ENCODE data around the gene GGT1.
"Not testable (repeated sequence)": the region's sequence is repeated elsewhere in the genome, so short reads cannot be mapped to it uniquely, and the experiment has no call there.

GGT1 gene

DNA sequence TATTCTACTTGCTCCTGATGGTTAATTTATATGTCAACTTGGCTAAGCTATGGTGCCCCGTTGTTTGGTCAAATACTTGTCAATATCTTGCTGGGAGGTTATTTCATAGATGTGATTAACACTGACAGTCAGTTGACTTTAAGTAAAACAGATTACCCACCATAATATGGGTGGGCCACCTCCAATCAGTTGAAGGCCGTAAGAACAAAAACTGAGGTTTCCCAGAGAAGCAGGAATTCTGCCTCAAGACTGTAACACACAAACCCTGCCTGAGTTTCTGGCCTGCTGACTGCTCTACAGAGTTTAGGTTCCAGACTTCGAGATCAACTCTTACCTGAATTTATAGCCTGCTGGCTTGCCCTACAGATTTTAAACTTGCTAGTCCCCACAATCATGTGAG, 33.5 kb downstream of the GGT1 start:
- not testable (repeated sequence) for H3K9me3 Mint-ChIP-seq, H3K27me3 Mint-ChIP-seq, H3K36me3 Mint-ChIP-seq, H3K4me3 Mint-ChIP-seq, H3K27ac Mint-ChIP-seq
- H3K4me1 Mint-ChIP-seq = peaks cover 24% of the 10 kb centered on the region

DNA sequence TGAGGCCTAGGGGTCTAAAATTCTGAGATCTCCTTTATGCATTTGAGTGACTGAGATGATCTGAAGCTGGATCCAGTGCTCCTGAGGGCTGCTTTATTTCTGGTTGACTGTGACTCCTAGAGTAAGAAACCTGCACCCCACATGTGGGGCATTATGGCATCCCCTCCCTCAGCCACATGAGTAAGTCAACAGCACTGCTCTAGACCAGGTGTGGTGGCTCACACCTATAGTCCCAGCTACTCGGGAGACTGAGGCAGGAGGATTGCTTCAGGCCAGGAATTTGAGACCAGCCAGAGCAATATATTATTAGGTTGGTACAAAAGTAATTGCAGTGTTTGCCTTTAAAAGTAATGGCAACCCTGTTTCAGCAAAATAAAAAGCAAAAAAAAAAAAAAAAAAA, 39.3 kb downstream of the GGT1 start:
- H3K4me1 Mint-ChIP-seq, H3K27me3 Mint-ChIP-seq, H3K4me3 Mint-ChIP-seq, H3K27ac Mint-ChIP-seq, H3K36me3 Mint-ChIP-seq, H3K9me3 Mint-ChIP-seq: not testable (repeated sequence)

DNA sequence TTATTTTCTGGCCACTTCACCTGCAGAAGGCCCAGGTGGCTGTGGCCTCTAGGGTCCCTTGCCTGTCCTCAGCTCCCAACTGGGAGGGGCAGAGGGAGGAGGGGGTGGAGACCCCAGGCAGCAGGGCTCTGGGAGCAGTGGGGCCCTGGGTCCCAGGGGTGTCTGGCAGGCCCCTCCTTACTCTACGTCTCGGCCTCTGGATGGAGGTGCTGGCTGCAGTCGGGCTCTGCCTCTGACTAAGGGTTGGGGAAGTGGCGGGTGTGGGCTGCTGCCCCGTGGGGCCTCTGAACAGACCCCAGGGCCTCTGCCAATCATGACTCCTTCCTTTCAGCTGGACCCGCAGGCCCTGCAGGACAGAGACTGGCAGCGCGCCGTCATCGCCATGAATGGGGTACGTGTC, 41.4 kb downstream of the GGT1 start:
- not testable (repeated sequence) for H3K9me3 Mint-ChIP-seq, H3K27me3 Mint-ChIP-seq, H3K36me3 Mint-ChIP-seq, H3K4me3 Mint-ChIP-seq, H3K4me1 Mint-ChIP-seq, H3K27ac Mint-ChIP-seq

DNA sequence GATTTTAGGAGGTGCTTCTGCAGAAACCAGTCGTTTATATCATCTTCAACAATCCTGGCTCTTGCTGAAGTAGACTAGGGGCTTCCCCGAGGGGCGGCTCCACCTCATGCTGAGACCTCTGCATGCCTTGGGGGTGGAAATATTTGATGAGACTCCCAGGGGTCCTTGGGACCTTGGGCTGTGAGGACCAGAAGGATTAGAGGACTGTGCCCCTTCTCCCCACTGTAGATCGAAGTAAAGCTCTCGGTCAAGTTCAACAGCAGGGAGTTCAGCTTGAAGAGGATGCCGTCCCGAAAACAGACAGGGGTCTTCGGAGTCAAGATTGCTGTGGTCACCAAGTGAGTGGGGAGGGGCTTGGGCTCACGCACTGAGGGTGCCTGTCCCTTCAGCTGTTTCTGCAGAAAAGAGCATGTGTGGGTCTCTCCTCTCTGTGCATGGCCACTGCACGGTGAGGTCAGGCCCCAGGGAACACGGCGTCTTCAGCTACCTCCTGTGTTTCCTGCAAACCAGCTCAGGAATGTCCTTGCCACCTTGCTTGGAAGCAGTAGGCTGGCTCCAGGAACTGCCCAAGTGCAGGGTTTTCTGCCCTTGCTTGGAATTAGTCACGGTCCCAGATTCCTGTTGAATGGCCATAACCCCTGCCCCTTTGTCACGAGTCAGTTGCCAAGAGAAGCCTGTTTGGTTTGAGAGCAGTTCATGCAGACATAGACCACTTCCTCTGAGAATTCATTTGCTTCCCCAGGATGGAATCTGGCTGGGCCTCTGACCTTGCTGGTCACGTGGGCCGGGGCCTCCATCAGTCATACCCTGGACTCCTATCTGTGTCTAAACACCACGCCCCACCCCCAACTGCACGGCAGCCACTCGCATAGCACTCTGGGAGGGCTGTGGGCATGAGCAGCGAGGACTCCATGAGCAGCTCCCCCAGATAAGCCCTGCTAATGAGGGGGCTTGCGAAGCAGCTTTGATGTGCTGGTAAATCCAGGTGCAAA, 42.7 kb downstream of the GGT1 start:
- not testable (repeated sequence) for H3K9me3 Mint-ChIP-seq, H3K27ac Mint-ChIP-seq, H3K27me3 Mint-ChIP-seq, H3K36me3 Mint-ChIP-seq, H3K4me3 Mint-ChIP-seq, H3K4me1 Mint-ChIP-seq

DNA sequence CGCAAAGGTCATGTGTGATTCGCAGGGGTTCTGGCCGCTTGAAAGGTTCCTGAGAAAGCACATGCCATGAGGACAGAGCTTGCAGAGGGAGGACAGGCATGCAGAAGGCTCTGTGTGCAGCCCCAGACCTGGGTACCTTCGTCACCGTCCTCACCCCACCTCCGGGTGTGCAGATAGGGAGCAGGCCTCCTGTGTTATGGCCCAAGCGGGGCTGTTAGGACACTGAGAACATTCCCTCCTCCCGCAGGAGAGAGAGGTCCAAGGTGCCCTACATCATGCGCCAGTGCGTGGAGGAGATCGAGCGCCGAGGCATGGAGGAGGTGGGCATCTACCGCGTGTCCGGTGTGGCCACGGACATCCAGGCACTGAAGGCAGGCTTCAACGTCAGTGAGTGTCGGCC, 43.8 kb downstream of the GGT1 start:
- H3K4me3 Mint-ChIP-seq, H3K4me1 Mint-ChIP-seq, H3K27ac Mint-ChIP-seq, H3K27me3 Mint-ChIP-seq, H3K36me3 Mint-ChIP-seq, H3K9me3 Mint-ChIP-seq: not testable (repeated sequence)

DNA sequence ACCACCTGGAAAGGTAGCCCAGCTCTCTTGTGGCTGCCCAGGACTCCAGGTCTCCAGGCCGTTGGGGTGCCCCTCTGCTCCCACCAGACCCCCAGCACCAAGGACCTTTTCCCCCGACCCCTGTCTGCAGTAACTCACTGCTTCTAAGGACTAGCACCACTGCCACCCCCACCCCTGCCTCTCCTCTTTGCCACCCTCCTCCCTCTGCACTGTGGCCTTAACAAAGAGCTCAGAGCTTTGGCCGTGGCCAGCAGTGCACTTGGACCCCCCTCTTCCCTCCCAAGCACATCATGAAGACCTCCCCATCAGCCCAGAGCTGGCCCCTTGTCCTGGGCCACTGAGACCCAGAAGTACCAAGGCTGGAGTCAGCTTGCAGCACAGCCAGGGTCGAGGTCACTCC, 46.4 kb downstream of the GGT1 start:
- H3K9me3 Mint-ChIP-seq, H3K4me3 Mint-ChIP-seq, H3K36me3 Mint-ChIP-seq, H3K27ac Mint-ChIP-seq, H3K27me3 Mint-ChIP-seq, H3K4me1 Mint-ChIP-seq: not testable (repeated sequence)

DNA sequence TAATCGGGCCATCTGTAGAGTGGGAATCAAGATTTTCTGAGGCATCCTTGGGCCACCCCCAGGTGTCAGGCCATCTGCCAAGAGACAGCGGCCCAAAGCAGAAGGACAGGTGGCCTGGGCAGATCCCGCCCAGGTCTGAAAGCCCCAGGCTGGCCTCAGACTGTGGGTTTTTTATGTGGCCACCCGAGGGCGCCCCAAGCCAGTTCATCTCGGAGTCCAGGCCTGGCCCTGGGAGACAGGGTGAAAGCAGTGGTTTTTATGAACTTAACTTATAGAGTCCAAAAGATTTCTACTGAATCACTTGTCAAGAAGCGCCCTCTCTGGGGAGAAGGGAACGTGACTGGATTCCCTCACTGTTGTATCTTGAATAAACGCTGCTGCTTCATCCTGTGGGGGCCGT, 47.9 kb downstream of the GGT1 start:
- H3K36me3 Mint-ChIP-seq, H3K27me3 Mint-ChIP-seq, H3K9me3 Mint-ChIP-seq, H3K4me3 Mint-ChIP-seq, H3K4me1 Mint-ChIP-seq, H3K27ac Mint-ChIP-seq: not testable (repeated sequence)

DNA sequence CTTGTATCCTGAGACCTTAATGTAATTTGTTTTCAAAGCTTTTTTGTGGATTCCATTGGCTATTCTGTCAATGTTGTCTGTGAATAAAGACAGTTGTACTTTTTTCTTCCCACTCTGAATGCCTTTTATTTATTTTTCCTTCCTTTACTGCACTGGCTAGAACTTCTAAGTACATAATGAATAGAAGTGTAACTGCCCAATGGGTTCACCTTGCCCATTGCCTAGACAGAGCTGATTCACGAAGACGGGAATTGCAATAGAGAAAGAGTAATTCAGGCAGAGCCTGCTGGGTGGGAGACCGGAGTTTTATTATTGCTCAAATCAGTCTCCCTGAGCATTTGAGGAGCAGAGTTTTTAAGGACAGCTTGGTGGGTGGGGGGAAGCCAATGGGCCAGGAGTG, 62.4 kb downstream of the GGT1 start:
- H3K27me3 Mint-ChIP-seq, H3K36me3 Mint-ChIP-seq, H3K27ac Mint-ChIP-seq, H3K4me1 Mint-ChIP-seq, H3K4me3 Mint-ChIP-seq, H3K9me3 Mint-ChIP-seq: not testable (repeated sequence)

DNA sequence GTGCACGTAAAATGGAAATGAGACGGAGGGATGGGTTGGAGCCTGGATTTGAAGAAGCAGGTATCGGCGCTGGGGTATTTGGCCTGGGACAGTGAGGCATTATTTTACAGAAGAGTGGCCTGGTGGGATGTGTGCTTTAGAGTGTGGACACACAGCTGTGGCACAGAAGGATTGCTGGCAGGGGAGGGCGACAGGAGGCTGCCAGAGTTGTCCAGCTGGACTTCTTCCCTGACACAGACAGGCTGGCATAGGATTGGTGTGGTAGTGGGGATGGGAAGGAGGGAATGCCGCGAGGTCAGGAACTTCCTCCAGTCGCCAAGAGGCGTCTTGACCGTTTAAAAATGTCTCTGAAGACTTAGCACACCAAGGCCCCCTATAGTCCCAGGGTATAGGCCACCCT, 64.9 kb downstream of the GGT1 start:
- not testable (repeated sequence) for H3K27ac Mint-ChIP-seq, H3K27me3 Mint-ChIP-seq, H3K36me3 Mint-ChIP-seq, H3K4me1 Mint-ChIP-seq, H3K4me3 Mint-ChIP-seq, H3K9me3 Mint-ChIP-seq

DNA sequence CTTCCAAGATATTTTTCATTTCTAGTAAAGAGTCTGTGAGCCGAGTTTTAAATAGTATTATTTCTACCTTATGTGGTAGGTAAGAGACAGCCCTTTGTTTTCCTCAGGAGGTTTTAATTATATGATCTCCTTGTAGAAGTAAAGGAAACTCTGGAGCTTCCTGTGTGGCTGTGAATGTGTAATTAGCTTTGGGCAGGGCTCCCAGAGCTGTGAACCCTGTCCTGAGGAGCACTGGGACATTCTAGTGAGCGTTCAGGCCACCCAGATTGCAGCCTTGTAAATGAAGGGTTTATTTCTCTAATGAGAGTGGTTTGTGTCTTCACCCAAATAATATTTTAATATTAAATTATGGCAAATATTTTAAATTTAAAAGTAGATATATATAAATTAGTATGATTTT, 69.5 kb downstream of the GGT1 start:
- not testable (repeated sequence) for H3K4me3 Mint-ChIP-seq, H3K36me3 Mint-ChIP-seq, H3K4me1 Mint-ChIP-seq

More for the DNA sequence above, 69.5 kb downstream of the GGT1 start:
- not testable (repeated sequence) for H3K27ac Mint-ChIP-seq, H3K9me3 Mint-ChIP-seq, H3K27me3 Mint-ChIP-seq

All from activated naive CD4-positive, alpha-beta T cell treated with anti-CD3 and anti-CD28 coated beads, Interleukin-2, amount 50 U/mL, for 24 hours (primary cell).